ENCODE results near the gene WDR43.

The WDR43 gene

GRCh38 chr2:28994679-28995078, 100.2 kb downstream of the WDR43 start:
- DNase-seq = no peak

DNA sequence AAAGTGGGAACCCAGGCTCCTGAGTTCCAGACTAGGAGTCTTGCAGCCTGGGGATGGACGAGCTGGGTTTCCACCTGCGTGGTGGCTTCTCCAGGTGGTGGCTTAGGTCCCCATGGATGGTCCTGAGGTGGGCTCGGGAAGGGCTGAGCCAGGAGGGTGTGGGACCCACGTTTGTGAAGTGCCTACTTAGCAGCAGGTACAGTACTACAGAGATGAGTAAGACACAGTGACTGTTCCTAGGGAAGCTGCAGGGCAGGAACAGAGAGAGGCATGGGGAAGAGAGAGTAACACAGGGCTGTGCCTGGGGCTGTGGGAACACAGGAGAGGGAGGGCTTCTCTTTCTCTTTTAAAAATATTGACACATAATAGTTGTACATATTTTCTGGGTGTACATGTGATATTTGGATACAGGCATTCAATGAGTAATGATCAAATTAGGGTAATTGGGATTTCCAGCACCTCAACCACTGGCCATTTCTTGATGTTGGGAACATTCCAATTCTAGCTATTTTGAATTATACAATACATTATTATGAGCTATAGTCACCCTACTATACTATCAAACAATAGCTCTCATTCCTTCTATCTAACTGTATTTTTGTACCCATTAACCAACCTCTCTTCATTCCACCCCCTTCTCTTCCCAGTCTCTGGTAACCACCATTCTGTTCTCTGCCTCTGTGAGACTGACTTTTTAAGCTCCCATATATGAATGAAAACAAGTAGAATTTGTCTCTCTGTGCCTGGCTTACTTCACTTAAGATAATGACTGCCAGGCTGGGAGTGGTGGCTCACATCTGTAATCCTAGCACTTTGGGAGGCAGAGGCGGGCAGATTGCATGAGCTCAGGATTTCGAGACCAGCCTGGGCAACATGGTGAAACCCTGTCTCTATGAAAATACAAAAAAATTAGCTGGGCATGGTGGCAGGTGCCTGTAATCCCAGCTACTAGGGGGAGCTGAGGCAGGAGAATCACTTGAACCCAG, 101.6 kb downstream of the WDR43 start:
- no peak for DNase-seq

DNA sequence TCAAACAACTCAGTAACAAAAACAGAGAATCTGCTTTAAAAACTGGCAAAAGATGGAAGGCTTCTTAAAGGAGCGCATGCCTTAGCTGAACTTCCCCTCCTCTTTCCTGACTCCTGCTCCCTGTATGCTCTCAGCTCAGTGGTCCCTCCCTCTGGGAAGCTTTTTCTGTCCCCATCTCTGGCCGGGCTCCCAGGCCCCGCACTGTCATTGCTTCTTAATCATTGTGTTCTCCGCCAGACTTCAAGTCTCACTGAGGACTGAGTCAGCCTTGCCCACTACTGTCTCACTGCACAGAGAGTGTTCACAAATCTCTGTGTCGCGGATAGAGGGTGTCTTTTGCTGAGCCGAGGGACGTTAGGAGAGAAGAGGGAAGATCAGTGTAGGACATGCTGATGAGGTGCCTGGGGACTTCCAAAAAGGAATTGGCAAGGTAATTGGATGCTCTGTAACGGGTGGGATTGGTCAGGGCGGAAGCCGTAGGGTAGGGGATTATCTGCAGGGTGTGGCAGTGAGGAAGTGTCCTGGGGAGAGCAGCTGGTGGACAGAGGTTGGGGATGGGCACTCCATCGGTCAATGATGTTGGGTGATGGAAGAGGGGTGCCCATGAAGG, 102.9 kb downstream of the WDR43 start:
- DNase-seq = no peak
